Psoas muscle (tissue), 8 donors: Measurements from ENCODE around the gene PLXNC1. TPM values are rescaled to one million over a fixed set of nuclear protein-coding genes. Genes with fewer than 3 reads are reported as not detected.

ENCODE experiments used
- ATAC-seq, 4 donors: fragments of 200-7000 bp; cut with Tn5 transposase; one replicate each; pipeline ENCODE4 v1.9.1; 2020; ENCODE audit warnings: moderate library complexity in 3 of 4, mild to moderate bottlenecking in 2 of 4
- DNase-seq, 2 donors: peaks; one replicate each; pipeline ENCODE4 v3.0.0-alpha.2; 2020
- H3K27ac ChIP-seq: fragments of 200-600 bp; one replicate; pipeline ENCODE4 v1.8.0; 2022
- H3K27me3 ChIP-seq, 3 donors: fragments of 200-600 bp in 1 of 3; one replicate each; pipeline versions ENCODE4 v1.6.1 to v1.8.0; 2013 to 2022; ENCODE audit warnings: low read length in 2 of 3, mild to moderate bottlenecking in 2 of 3, moderate library complexity in 1 of 3; ENCODE audit not compliant: insufficient read depth in 3 of 3
- H3K36me3 ChIP-seq, 2 donors: fragments of 200-600 bp in 1 of 2; one replicate each; pipeline versions ENCODE4 v1.6.1 to v1.8.0; 2013 to 2022; ENCODE audit warnings: low read depth in 1 of 2, mild to moderate bottlenecking in 1 of 2, moderate library complexity in 1 of 2; ENCODE audit not compliant: insufficient read depth in 1 of 2
- H3K4me1 ChIP-seq: fragments of 200-600 bp; one replicate; pipeline ENCODE4 v1.8.0; 2022
- H3K4me3 ChIP-seq: fragments of 200-600 bp; one replicate; pipeline ENCODE4 v1.8.0; 2022; ENCODE audit warnings: mild to moderate bottlenecking
- H3K9me3 ChIP-seq: fragments of 200-600 bp; one replicate; pipeline ENCODE4 v1.8.0; 2022
- WGBS, 3 donors: extraction: QIAGEN DNeasy Blood & Tissue Kit; methylation state at CpG; one replicate each; pipeline versions ENCODE4 v1.1.6 to v1.1.7; 2013; 5-methylcytosine and 5-hydroxymethylcytosine counted together
- intact Hi-C, 2 donors: fragments of 100-400 bp; cut with DNase I; formaldehyde crosslinking; loops; one replicate each; pipeline versions ENCODE4 v1.11.0 to v1.14.2; 2022
- polyA plus RNA-seq, 3 donors: library from polyadenylated mRNA; stranded (reverse); fragments of 200-250 nt; gene quantifications; one replicate each; pipeline ENCODE4 v1.2.3, GENCODE V29; 2013
- total RNA-seq, 4 donors: library from RNA; stranded (reverse); fragmentation: NEBNext Ultra II Directional in 2 of 4; extraction: Animal tissue kit (Norgen Biotek cat#: 25700) in 2 of 4; gene quantifications; one replicate each; pipeline versions ENCODE4 v1.2.1 to v1.2.4, GENCODE V29; 2021 to 2023
- TF ChIP-seq, protein P1 (sequence below): fragments of 200-600 bp; IDR thresholded peaks from one replicate; pipeline ENCODE4 v1.8.0; 2022; ENCODE audit warnings: antibody characterized with exemption
- donor health status: healthy with polysubstance abuse.
- donor health status: DM: no; HTN: no; CAD: no; lungs with moderate emphysema.
- donor health status: Bipolar disorder and iron deficiency.
- donor health status: healthy.
- donor health status: DM: yes; HTN: yes; CAD: no.
- donor health status: DM: no; HTN: no; CAD: no.
- donor health status: DM: no; HTN: no; CAD: no.
- donor health status: DM: yes; HTN: yes; CAD: no.

The PLXNC1 gene
- total and polyA plus RNA-seq, 7 donors = 0.18 to 4.0 (median 0.52) TPM

DNA sequence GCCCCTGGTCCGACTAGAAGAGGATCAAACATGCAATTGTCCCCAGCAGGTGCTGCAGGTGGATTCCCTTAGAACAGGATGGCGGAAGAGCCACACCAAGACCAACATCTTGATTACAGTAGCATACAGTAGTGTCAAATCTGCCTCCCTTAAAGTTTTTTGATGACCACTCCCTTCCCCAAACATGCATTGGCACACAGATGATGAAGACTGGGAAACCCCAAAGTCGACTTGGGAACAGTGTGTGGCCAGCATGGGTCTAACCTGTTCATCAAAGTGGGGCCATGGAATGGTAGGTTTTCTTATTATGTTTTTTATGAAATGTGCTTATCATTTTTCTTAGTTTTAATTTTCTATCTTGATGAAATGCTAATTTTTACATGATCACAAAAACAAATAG lies 8.8 kb downstream of the PLXNC1 start:
- DNase-seq = no peak
- TF ChIP-seq, protein P1, sequence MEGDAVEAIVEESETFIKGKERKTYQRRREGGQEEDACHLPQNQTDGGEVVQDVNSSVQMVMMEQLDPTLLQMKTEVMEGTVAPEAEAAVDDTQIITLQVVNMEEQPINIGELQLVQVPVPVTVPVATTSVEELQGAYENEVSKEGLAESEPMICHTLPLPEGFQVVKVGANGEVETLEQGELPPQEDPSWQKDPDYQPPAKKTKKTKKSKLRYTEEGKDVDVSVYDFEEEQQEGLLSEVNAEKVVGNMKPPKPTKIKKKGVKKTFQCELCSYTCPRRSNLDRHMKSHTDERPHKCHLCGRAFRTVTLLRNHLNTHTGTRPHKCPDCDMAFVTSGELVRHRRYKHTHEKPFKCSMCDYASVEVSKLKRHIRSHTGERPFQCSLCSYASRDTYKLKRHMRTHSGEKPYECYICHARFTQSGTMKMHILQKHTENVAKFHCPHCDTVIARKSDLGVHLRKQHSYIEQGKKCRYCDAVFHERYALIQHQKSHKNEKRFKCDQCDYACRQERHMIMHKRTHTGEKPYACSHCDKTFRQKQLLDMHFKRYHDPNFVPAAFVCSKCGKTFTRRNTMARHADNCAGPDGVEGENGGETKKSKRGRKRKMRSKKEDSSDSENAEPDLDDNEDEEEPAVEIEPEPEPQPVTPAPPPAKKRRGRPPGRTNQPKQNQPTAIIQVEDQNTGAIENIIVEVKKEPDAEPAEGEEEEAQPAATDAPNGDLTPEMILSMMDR = no peak
- H3K36me3 ChIP-seq = no peaks in the 10 kb centered on the region
- H3K9me3 ChIP-seq = no peaks in the 10 kb centered on the region
- no peaks in the 10 kb centered on the region for H3K4me1 ChIP-seq
- intact Hi-C loops = no loop called here
- no peaks in the 10 kb centered on the region for H3K27me3 ChIP-seq
- no peak overlapping the region for H3K27ac ChIP-seq
- ATAC-seq = no peak
- 86 to 89% (median 86%) methylated on average over 3 of the region's 3 CpGs for WGBS, 3 donors
- no peak overlapping the region for H3K4me3 ChIP-seq

DNA sequence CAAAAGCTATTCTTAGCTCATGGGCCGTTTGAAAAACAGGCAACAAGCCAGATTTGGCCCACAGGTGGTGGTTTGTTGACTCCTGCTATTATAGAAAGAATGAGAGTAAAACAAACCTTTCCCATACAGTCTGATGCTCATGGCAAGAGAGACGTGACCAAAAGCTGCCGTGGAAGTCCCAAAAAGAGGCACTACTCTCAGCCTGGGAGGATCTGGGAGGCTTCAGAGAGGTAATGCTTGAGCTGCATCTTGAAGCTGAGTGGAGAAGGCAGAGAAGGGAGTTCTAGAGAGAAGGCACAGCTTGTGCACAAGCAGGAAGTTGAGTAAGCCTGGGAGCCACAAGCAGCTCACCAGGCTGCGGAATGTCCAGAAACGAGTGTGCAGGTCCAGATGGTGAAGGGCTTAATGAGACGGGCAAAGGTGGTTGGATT lies 9.6 kb downstream of the PLXNC1 start:
- DNase-seq (no peak), ATAC-seq (no peak)
- no peak overlapping the region for H3K4me3 ChIP-seq
- no peaks in the 10 kb centered on the region for H3K27me3 ChIP-seq
- no peak overlapping the region for H3K27ac ChIP-seq
- no peaks in the 10 kb centered on the region for H3K36me3 ChIP-seq
- H3K4me1 ChIP-seq = no peaks in the 10 kb centered on the region
- intact Hi-C loops = no loop called here
- 71 to 76% (median 72%) methylated on average over 6 of the region's 6 CpGs for WGBS, 3 donors
- no peaks in the 10 kb centered on the region for H3K9me3 ChIP-seq
- TF ChIP-seq, protein P1 = no peak

DNA sequence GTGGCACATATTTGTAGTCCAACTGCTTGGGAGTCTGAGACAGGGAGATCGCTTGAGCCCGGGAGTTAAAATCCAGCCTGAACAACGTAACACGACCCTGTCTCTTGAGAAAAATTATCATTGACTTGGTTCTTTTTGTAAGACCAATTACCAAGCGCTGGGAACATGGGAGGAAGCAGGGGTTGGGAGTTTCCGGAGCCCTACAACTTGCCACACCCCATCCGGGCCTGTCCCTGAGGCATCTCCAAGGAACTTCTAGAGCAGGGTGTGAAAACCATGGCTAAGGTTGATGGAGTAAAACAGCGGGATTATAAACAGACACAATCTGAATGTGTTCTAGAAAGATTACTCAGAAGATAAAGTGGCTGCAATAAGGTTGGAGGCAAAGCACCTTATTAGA lies 10.3 kb downstream of the PLXNC1 start:
- no peak overlapping the region for H3K4me3 ChIP-seq
- TF ChIP-seq, protein P1 = no peak
- no peak overlapping the region for H3K27ac ChIP-seq
- WGBS, 3 donors = 87 to 88% (median 87%) methylated on average over 8 of the region's 8 CpGs
- no peaks in the 10 kb centered on the region for H3K36me3 ChIP-seq
- no peaks in the 10 kb centered on the region for H3K4me1 ChIP-seq
- DNase-seq (no peak), ATAC-seq (no peak)
- no peaks in the 10 kb centered on the region for H3K27me3 ChIP-seq
- intact Hi-C loops = no loop called here
- H3K9me3 ChIP-seq = no peaks in the 10 kb centered on the region

DNA sequence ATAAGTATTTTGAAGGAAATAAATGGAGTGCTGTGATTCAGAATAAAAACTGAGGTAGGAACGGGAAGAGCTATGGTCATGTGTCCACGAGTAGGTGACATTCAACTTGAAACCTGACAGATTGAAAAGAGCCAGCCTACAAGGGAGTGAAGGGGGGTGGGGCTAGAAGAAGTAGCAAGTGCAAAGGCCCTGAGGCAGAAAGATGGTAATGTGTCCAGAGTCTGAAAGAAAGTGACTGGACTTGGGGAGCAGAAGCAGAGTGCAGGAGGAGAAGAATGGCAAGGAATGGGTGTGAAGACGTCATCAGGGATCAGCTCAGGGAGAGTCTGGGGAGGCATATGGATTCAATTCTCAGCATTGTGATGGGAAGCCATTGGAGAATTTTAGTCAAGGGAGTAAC lies 13.7 kb downstream of the PLXNC1 start:
- no peaks in the 10 kb centered on the region for H3K27me3 ChIP-seq
- 85 to 90% (median 87%) methylated on average over 3 of the region's 3 CpGs for WGBS, 3 donors
- no peaks in the 10 kb centered on the region for H3K4me1 ChIP-seq
- no peaks in the 10 kb centered on the region for H3K9me3 ChIP-seq
- DNase-seq (no peak), ATAC-seq (no peak)
- no peak overlapping the region for H3K27ac ChIP-seq
- no peak overlapping the region for H3K4me3 ChIP-seq
- no peaks in the 10 kb centered on the region for H3K36me3 ChIP-seq
- intact Hi-C loops = no loop called here
- TF ChIP-seq, protein P1 = no peak

DNA sequence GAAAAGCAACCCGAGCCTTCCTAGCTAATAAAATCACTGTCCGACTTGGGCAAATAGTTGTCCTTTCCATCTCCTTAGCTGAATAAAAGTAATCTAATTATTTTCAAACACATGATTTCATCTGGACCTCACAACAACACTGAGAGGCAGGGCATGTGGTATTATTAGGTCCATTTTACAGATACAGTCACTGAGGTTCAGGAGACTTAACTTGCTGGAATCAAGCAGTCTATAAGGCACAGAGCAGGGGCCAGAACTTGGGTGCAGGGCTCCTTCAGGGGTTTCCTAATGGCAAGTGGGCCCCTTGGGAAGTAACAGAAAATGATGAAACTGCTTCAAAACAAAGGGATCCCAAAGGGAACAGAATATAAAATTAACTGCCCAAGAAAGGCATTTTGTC lies 15.5 kb downstream of the PLXNC1 start:
- intact Hi-C loops = no loop called here
- no peak for ATAC-seq
- WGBS, 3 donors = 85 to 89% (median 86%) methylated on average over 2 of the region's 2 CpGs

More for the DNA sequence above, 15.5 kb downstream of the PLXNC1 start:
- no peak overlapping the region for H3K27ac ChIP-seq
- H3K4me3 ChIP-seq = no peak overlapping the region
- no peak for DNase-seq
- H3K27me3 ChIP-seq = no peaks in the 10 kb centered on the region
- H3K4me1 ChIP-seq = no peaks in the 10 kb centered on the region
- TF ChIP-seq, protein P1 = no peak
- no peaks in the 10 kb centered on the region for H3K9me3 ChIP-seq
- H3K36me3 ChIP-seq = no peaks in the 10 kb centered on the region
